ENCODE results near the gene TMEM51. TPM values are rescaled to one million over a fixed set of nuclear protein-coding genes. Genes with fewer than 3 reads are reported as not detected.

TMEM51 gene
- total and polyA plus RNA-seq, 9 donors: 9.4 to 38.5 (median 23.0) TPM

- Histone ChIP-seq H3K4me1 (ENCODE audit: insufficient read depth) (peaks cover 2% of the 10 kb centered on the region), H3K4me3 (no peak overlapping the region), H3K27ac (no peak overlapping the region), H3K27me3 (no peaks in the 10 kb centered on the region), H3K9me3 (no peaks in the 10 kb centered on the region), H3K36me3 (no peaks in the 10 kb centered on the region)
- DNase-seq: no peak
- 90 to 91% (median 90%) methylated on average over 5 of the region's 5 CpGs for WGBS, 3 donors
- intact Hi-C loops (cut with DNase I): no loop called here
- TF ChIP-seq POLR2A (IDR thresholded peaks at IDR 0.05) (no peak), EP300 (IDR thresholded peaks at IDR 0.05) (no peak)
- TF ChIP-seq, protein P1, sequence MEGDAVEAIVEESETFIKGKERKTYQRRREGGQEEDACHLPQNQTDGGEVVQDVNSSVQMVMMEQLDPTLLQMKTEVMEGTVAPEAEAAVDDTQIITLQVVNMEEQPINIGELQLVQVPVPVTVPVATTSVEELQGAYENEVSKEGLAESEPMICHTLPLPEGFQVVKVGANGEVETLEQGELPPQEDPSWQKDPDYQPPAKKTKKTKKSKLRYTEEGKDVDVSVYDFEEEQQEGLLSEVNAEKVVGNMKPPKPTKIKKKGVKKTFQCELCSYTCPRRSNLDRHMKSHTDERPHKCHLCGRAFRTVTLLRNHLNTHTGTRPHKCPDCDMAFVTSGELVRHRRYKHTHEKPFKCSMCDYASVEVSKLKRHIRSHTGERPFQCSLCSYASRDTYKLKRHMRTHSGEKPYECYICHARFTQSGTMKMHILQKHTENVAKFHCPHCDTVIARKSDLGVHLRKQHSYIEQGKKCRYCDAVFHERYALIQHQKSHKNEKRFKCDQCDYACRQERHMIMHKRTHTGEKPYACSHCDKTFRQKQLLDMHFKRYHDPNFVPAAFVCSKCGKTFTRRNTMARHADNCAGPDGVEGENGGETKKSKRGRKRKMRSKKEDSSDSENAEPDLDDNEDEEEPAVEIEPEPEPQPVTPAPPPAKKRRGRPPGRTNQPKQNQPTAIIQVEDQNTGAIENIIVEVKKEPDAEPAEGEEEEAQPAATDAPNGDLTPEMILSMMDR (IDR thresholded peaks at IDR 0.05): no peak
Measured at GRCh38 chr1:15113146-15113545, 40.4 kb upstream of the TMEM51 start.

DNA sequence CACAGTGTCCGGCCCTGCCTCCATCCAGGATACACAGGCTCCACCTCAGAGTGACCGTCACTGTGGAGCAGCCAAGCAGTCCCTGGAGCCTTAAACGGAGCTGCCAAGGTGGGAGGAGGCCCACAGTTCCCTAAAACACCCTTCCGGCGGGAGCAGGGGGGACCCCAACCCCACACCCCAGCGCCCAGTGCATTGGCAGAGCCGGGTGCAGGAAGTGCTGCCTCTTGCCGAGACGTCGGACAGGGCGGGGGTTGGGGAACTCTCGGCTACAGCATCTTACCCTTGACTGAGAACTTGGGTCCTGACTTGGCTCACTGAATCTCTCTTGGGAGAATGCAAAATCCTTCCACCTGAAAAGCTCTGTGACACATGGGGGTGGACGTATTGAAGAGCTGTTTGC lies 38.7 kb upstream of the TMEM51 start:
- Histone ChIP-seq H3K27ac (no peak overlapping the region), H3K36me3 (no peaks in the 10 kb centered on the region), H3K4me3 (no peak overlapping the region), H3K27me3 (no peaks in the 10 kb centered on the region), H3K4me1 (ENCODE audit: insufficient read depth) (peaks cover 2% of the 10 kb centered on the region), H3K9me3 (no peaks in the 10 kb centered on the region)
- intact Hi-C loops (cut with DNase I): no loop called here
- DNase-seq: no peak
- WGBS, 3 donors: 92 to 95% (median 93%) methylated on average over 13 of the region's 13 CpGs
- TF ChIP-seq, protein P1 (IDR thresholded peaks at IDR 0.05): no peak
- TF ChIP-seq EP300 (IDR thresholded peaks at IDR 0.05) (no peak), POLR2A (IDR thresholded peaks at IDR 0.05) (no peak)

DNA sequence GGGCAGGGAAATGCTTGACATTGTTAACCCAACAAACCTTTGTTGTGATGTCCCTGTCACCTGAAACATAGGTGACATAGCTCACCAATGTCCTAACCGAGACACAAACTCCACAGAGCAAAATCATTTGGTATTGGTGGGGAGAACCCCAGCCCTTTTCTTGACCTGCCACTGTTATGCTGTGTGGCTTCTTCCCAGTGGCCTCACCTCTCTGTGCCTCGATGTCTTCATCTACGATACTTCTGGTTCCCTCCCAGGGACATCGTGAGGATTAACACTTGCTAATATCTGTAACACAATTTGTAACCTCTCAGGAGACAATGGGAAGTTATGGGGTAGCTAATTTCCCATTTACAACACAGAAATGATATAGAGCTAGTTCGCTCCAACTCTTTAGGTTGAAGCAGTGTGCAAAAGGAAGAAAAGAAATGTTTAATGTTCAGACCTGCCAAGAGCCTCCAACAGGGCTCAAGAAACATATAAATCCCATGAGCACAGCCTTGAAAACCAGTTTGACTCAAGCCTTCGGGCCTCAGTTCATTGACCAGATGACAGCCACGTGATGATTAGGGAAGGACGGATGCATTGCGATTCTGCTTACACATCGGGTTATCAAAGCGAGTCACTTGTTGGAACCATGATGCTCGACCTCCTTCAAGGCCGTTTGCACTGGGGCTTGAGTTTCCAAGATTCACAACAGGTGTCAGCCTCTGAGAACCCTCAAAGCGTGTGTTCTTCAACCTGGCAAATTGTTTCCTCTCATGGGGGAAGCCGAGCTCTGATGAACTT lies 37.8 kb upstream of the TMEM51 start:
- H3K4me3 ChIP-seq: no peak overlapping the region
- H3K4me1 ChIP-seq (ENCODE audit: insufficient read depth): peaks cover 2% of the 10 kb centered on the region
- TF ChIP-seq, protein P1 (IDR thresholded peaks at IDR 0.05): no peak
- TF ChIP-seq EP300 (IDR thresholded peaks at IDR 0.05) (no peak), POLR2A (IDR thresholded peaks at IDR 0.05) (no peak)
- H3K36me3 ChIP-seq: no peaks in the 10 kb centered on the region
- intact Hi-C loops (cut with DNase I): no loop called here
- H3K27me3 ChIP-seq: no peaks in the 10 kb centered on the region
- no peaks in the 10 kb centered on the region for H3K9me3 ChIP-seq
- 83 to 86% (median 85%) methylated on average over 15 of the region's 15 CpGs for WGBS, 3 donors
- no peak for DNase-seq
- H3K27ac ChIP-seq: no peak overlapping the region

- no peak overlapping the region for H3K4me3 ChIP-seq
- no peaks in the 10 kb centered on the region for H3K27me3 ChIP-seq
- 31 to 34% (median 31%) methylated on average over 5 of the region's 5 CpGs for WGBS, 3 donors
- peaks cover 2% of the 10 kb centered on the region for H3K4me1 ChIP-seq (ENCODE audit: insufficient read depth)
- TF ChIP-seq, protein P1 (IDR thresholded peaks at IDR 0.05): no peak
- TF ChIP-seq EP300 (IDR thresholded peaks at IDR 0.05): no peak
- no peak for TF ChIP-seq POLR2A (IDR thresholded peaks at IDR 0.05)
- H3K9me3 ChIP-seq: no peaks in the 10 kb centered on the region
- intact Hi-C loops (cut with DNase I): no loop called here
- no peaks in the 10 kb centered on the region for H3K36me3 ChIP-seq
- no peak overlapping the region for H3K27ac ChIP-seq
- peak in 1 of 5 donors; percentile 51 for DNase-seq
Measured at GRCh38 chr1:15116966-15117365, 36.6 kb upstream of the TMEM51 start.
